Heart right ventricle (tissue), 16 donors: ENCODE measurements around the gene AGPAT2. TPM values are rescaled to one million over a fixed set of nuclear protein-coding genes. Genes with fewer than 3 reads are reported as not detected.

Experiments used
- ATAC-seq, 8 donors: fragments of 200-7000 bp; cut with Tn5 transposase; one replicate each; pipeline ENCODE4 v1.9.1; 2020; ENCODE audit warnings: mild to moderate bottlenecking in 8 of 8, moderate library complexity in 8 of 8, moderate number of reproducible peaks in 1 of 8
- DNase-seq, 2 donors: peaks; one replicate each; pipeline ENCODE4 v3.0.0-alpha.2; 2020
- H3K27ac ChIP-seq, 10 donors: fragments of 200-600 bp; sonication (generic) in 2 of 10; one replicate each; pipeline versions ENCODE4 v1.5.0 to v1.8.0; 2020 to 2022; ENCODE audit warnings: mild to moderate bottlenecking in 3 of 10
- H3K27me3 ChIP-seq, 7 donors: fragments of 200-600 bp; one replicate each; pipeline ENCODE4 v1.8.0; 2021 to 2022; ENCODE audit warnings: mild to moderate bottlenecking in 2 of 7
- H3K36me3 ChIP-seq, 9 donors: fragments of 200-600 bp; sonication (generic) in 1 of 9; one replicate each; pipeline versions ENCODE4 v1.5.0 to v1.8.0; 2020 to 2022; ENCODE audit warnings: mild to moderate bottlenecking in 2 of 9
- H3K4me1 ChIP-seq, 9 donors: fragments of 200-600 bp; sonication (generic) in 1 of 9; one replicate each; pipeline versions ENCODE4 v1.5.0 to v1.8.0; 2020 to 2022; ENCODE audit warnings: mild to moderate bottlenecking in 4 of 9
- H3K4me3 ChIP-seq, 10 donors: fragments of 200-600 bp; sonication (generic) in 2 of 10; one replicate each; pipeline versions ENCODE4 v1.5.0 to v1.8.0; 2020 to 2022; ENCODE audit warnings: mild to moderate bottlenecking in 7 of 10, moderate library complexity in 2 of 10
- H3K9me3 ChIP-seq, 11 donors: fragments of 200-600 bp in 10 of 11; sonication (generic) in 2 of 11; one replicate each; pipeline versions ENCODE4 v1.5.0 to v1.8.0; 2013 to 2022; ENCODE audit warnings: mild to moderate bottlenecking in 2 of 11, control low read depth in 1 of 11, moderate library complexity in 1 of 11
- WGBS, 2 donors: extraction: QIAGEN DNeasy Blood & Tissue Kit; methylation state at CpG; one replicate each; pipeline ENCODE4 v1.1.7; 2013; ENCODE audit warnings: inconsistent platforms in 1 of 2; 5-methylcytosine and 5-hydroxymethylcytosine counted together
- intact Hi-C, 10 donors: fragments of 100-400 bp; cut with DNase I; formaldehyde crosslinking; loops; one replicate each; pipeline versions ENCODE4 v1.11.1 to v1.14.2; 2022
- microRNA-seq, 2 donors: library from miRNA; unstranded; fragments of <30 nt; microRNA quantifications; one replicate each; pipeline ENCODE4 v1.2.0, GENCODE V29; 2021
- polyA plus RNA-seq, 2 donors: library from polyadenylated mRNA; stranded (reverse); fragments of 200-250 nt; gene quantifications; one replicate each; pipeline ENCODE4 v1.2.3, GENCODE V29; 2013
- total RNA-seq, 10 donors: library from RNA; stranded (reverse); fragmentation: NEBNext Ultra II Directional in 3 of 10; extraction: Animal tissue kit (Norgen Biotek cat#: 25700) in 3 of 10; gene quantifications; one replicate each; pipeline versions ENCODE4 v1.2.1 to v1.2.4, GENCODE V29; 2021 to 2023
- TF ChIP-seq, protein P1 (sequence below), 9 donors: fragments of 200-600 bp; sonication (generic) in 2 of 9; IDR thresholded peaks; one replicate each; pipeline versions ENCODE4 v1.5.0 to v1.8.0; 2021 to 2022; ENCODE audit warnings: antibody characterized with exemption in 9 of 9, mild to moderate bottlenecking in 5 of 9, moderate library complexity in 1 of 9
- donor health status: Arrhythmogenic right ventricular cardiomyopathy.
- donor health status: ischemic (EF 13 %, LVEDD 7.1; RV severe dilation, severe dysfunction).
- donor health status: healthy with polysubstance abuse.
- donor health status: DM: no; HTN: yes; CAD: no.
- donor health status: DM: no; HTN: no; CAD: no.
- donor health status: ischemic (EF 25% LVEDD 6.9; RV normal size, moderate dysfunction).
- donor health status: ischemic (EF 25% LVEDD 5.7; RV mildly dilated, moderate dysfunction).
- donor health status: healthy.
- donor health status: DM: yes; HTN: yes; CAD: no.
- donor health status: Ischemic cardiomyopathy.
- donor health status: ischemic (EF 35%, LVEDD 5.7; RV mildly dilated, moderate dysfunction).
- donor health status: nonischemic (EF 11% LVEDD 7.7; RV severe dilation, severe dysfunction).
- donor health status: DM: yes; HTN: yes; CAD: no.
- donor health status: PGD.
- donor health status: ischemic (EF 29% LVEDD 5.4; RV normal size, mild dysfunction).
- donor health status: nonischemic (EF 23%, LVEDD 6.1; RV moderate dilation, normal function).

Gene AGPAT2
- total and polyA plus RNA-seq, 12 donors = 48.1 to 195 (median 61.5) TPM

DNA sequence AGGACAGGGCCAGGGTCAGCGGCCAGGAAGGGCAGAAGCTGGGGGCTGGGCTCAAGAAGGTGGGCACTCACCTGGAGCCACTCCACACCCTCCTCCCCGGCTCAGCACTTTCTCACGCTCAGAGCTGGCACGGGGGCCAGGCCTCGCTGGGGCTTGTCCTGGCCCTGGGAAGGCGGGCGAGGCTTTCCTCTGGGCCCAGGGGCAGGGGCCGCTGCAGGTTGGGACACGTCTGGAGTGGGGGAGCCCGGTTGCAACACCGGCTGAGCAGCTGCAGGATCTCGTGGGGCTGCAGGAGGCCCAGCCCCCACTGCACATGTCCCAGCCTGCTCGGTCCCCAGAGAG lies 63.4 kb downstream of the AGPAT2 start:
- Histone ChIP-seq H3K4me3 (no peak overlapping the region), H3K9me3 (no peaks in the 10 kb centered on the region), H3K36me3 (no peaks in the 10 kb centered on the region), H3K27me3 (peaks cover 0 to 16% (median 0%) of the 10 kb centered on the region in 7 donors), H3K4me1 (peaks cover 15 to 63% (median 40%) of the 10 kb centered on the region in 9 donors), H3K27ac (peak overlapping the region in 3 of 10 donors; percentile 66 to 76 (median 75))
- ATAC-seq (no peak), DNase-seq (peak in 1 of 2 donors; percentile 21)
- TF ChIP-seq, protein P1, sequence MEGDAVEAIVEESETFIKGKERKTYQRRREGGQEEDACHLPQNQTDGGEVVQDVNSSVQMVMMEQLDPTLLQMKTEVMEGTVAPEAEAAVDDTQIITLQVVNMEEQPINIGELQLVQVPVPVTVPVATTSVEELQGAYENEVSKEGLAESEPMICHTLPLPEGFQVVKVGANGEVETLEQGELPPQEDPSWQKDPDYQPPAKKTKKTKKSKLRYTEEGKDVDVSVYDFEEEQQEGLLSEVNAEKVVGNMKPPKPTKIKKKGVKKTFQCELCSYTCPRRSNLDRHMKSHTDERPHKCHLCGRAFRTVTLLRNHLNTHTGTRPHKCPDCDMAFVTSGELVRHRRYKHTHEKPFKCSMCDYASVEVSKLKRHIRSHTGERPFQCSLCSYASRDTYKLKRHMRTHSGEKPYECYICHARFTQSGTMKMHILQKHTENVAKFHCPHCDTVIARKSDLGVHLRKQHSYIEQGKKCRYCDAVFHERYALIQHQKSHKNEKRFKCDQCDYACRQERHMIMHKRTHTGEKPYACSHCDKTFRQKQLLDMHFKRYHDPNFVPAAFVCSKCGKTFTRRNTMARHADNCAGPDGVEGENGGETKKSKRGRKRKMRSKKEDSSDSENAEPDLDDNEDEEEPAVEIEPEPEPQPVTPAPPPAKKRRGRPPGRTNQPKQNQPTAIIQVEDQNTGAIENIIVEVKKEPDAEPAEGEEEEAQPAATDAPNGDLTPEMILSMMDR (IDR thresholded peaks at IDR 0.05) = no peak
- WGBS, 2 donors = 79 to 89% methylated on average over 13 of the region's 13 CpGs
- intact Hi-C loops = loop anchor here in 5 of 10 donors (2.0 to 10.0 kb wide), 3 partner anchors 59 to 135 kb away; partner anchors contain the start of gene NOTCH1 (in 1 of the 5)

Small RNA genes within 50 kb of the gene (microRNA-seq; reads per million reads assigned to microRNA genes)
- gene MIR126 = 214,842 to 226,917 reads per million in 2 donors

Other genes starting within 250 kb of the AGPAT2 start
- gene INPP5E, start 247.6 kb downstream of the AGPAT2 start, total RNA-seq = 10 to 100 TPM in 3 of 10 donors, 1 to 10 TPM in 7; 7.4 to 12.5 (median 9.3) TPM
- 10 to 100 TPM in 1 of 2 donors, 1 to 10 TPM in 1; 6.6 to 16.8 TPM for gene INPP5E, start 247.6 kb downstream of the AGPAT2 start, polyA plus RNA-seq
- 10 to 100 TPM; 21.9 to 35.9 (median 28.6) TPM for gene SEC16A, start 204.4 kb downstream of the AGPAT2 start, total RNA-seq
- 10 to 100 TPM; 24.4 to 35.6 TPM for gene SEC16A, start 204.4 kb downstream of the AGPAT2 start, polyA plus RNA-seq
- 10 to 100 TPM; 12.0 to 27.0 (median 21.8) TPM for gene NOTCH1, start 141.4 kb downstream of the AGPAT2 start, total RNA-seq
- 10 to 100 TPM in 1 of 2 donors, 1 to 10 TPM in 1; 7.3 to 14.5 TPM for gene NOTCH1, start 141.4 kb downstream of the AGPAT2 start, polyA plus RNA-seq
- gene EGFL7, start 24.5 kb downstream of the AGPAT2 start, total RNA-seq = 100 to 1,000 TPM in 5 of 10 donors, 10 to 100 TPM in 5; 68.6 to 115 (median 99.6) TPM
- gene EGFL7, start 24.5 kb downstream of the AGPAT2 start, polyA plus RNA-seq = 100 to 1,000 TPM; 160 to 377 TPM
- 10 to 100 TPM; 15.7 to 26.1 (median 17.9) TPM for gene DIPK1B, start 25.1 kb upstream of the AGPAT2 start, total RNA-seq
- gene DIPK1B, start 25.1 kb upstream of the AGPAT2 start, polyA plus RNA-seq = 10 to 100 TPM; 24.8 to 37.9 TPM
- gene LCN10, start 55.5 kb upstream of the AGPAT2 start, total RNA-seq = 10 to 100 TPM in 3 of 10 donors, 1 to 10 TPM in 4, under 1 TPM in 3; 0.44 to 28.7 (median 1.7) TPM
- gene LCN10, start 55.5 kb upstream of the AGPAT2 start, polyA plus RNA-seq = 100 to 1,000 TPM in 1 of 2 donors, 10 to 100 TPM in 1; 34.0 to 144 TPM
- 10 to 100 TPM in 3 of 10 donors, 1 to 10 TPM in 7; 1.5 to 76.8 (median 3.5) TPM for gene LCN6, start 61.1 kb upstream of the AGPAT2 start, total RNA-seq
- 100 to 1,000 TPM in 1 of 2 donors, 10 to 100 TPM in 1; 95.6 to 261 TPM for gene LCN6, start 61.1 kb upstream of the AGPAT2 start, polyA plus RNA-seq
- gene LCN8, start 70.8 kb upstream of the AGPAT2 start, total RNA-seq = not detected
- gene LCN8, start 70.8 kb upstream of the AGPAT2 start, polyA plus RNA-seq = not detected
- 10 to 100 TPM in 1 of 10 donors, 1 to 10 TPM in 1, under 1 TPM in 1, not detected in 7; 0.85 to 20.1 (median 1.3) TPM for gene LCN15, start 77.1 kb upstream of the AGPAT2 start, total RNA-seq
- 1 to 10 TPM; 1.0 to 6.1 TPM for gene LCN15, start 77.1 kb upstream of the AGPAT2 start, polyA plus RNA-seq
- 10 to 100 TPM; 48.1 to 83.4 (median 61.8) TPM for gene TMEM141, start 103.9 kb upstream of the AGPAT2 start, total RNA-seq
- 100 to 1,000 TPM in 1 of 2 donors, 10 to 100 TPM in 1; 95.6 to 107 TPM for gene TMEM141, start 103.9 kb upstream of the AGPAT2 start, polyA plus RNA-seq
- gene CCDC183, start 108.9 kb upstream of the AGPAT2 start, total RNA-seq = 1 to 10 TPM in 6 of 10 donors, under 1 TPM in 4; 0.56 to 2.4 (median 1.1) TPM
- gene CCDC183, start 108.9 kb upstream of the AGPAT2 start, polyA plus RNA-seq = 1 to 10 TPM in 1 of 2 donors, under 1 TPM in 1; 0.49 to 9.2 TPM
- 10 to 100 TPM; 61.6 to 91.2 (median 66.6) TPM for gene RABL6, start 120.5 kb upstream of the AGPAT2 start, total RNA-seq
- 10 to 100 TPM; 60.5 to 97.4 TPM for gene RABL6, start 120.5 kb upstream of the AGPAT2 start, polyA plus RNA-seq
- gene AJM1, start 155.0 kb upstream of the AGPAT2 start, total RNA-seq = 1 to 10 TPM; 3.6 to 8.3 (median 5.9) TPM
- gene AJM1, start 155.0 kb upstream of the AGPAT2 start, polyA plus RNA-seq = 1 to 10 TPM; 3.4 to 7.6 TPM
- gene PHPT1, start 162.0 kb upstream of the AGPAT2 start, total RNA-seq = 100 to 1,000 TPM; 310 to 376 (median 327) TPM
- 100 to 1,000 TPM; 354 to 650 TPM for gene PHPT1, start 162.0 kb upstream of the AGPAT2 start, polyA plus RNA-seq
- gene MAMDC4, start 164.9 kb upstream of the AGPAT2 start, total RNA-seq = 10 to 100 TPM in 2 of 10 donors, 1 to 10 TPM in 8; 4.1 to 11.3 (median 8.3) TPM
- 10 to 100 TPM in 1 of 2 donors, 1 to 10 TPM in 1; 8.0 to 45.4 TPM for gene MAMDC4, start 164.9 kb upstream of the AGPAT2 start, polyA plus RNA-seq
- 100 to 1,000 TPM; 289 to 375 (median 329) TPM for gene EDF1, start 178.9 kb upstream of the AGPAT2 start, total RNA-seq
- gene EDF1, start 178.9 kb upstream of the AGPAT2 start, polyA plus RNA-seq = 1,000 to 10,000 TPM in 1 of 2 donors, 100 to 1,000 TPM in 1; 624 to 1,058 TPM
- gene TRAF2, start 199.1 kb upstream of the AGPAT2 start, total RNA-seq = 10 to 100 TPM in 5 of 10 donors, 1 to 10 TPM in 5; 5.4 to 14.8 (median 9.7) TPM
- 10 to 100 TPM; 10.1 to 17.0 TPM for gene TRAF2, start 199.1 kb upstream of the AGPAT2 start, polyA plus RNA-seq